BE2C (cell line): ENCODE results near the gene CYB5B.

ENCODE experiments used
- DNase-seq: peaks from one replicate; pipeline ENCODE4 v3.0.0-alpha.2; 2020
- H3K27me3 ChIP-seq: fragments of 250-450 bp; sonication (Bioruptor Pico); 2 replicates; pipeline ENCODE4 v1.5.1; 2020; ENCODE audit warnings: mild to moderate bottlenecking
- H3K36me3 ChIP-seq: fragments of 250-450 bp; sonication (Bioruptor Pico); 2 replicates; pipeline ENCODE4 v1.5.1; 2020; ENCODE audit warnings: mild to moderate bottlenecking
- H3K4me1 ChIP-seq: fragments of 250-450 bp; sonication (Bioruptor Pico); 2 replicates; pipeline ENCODE4 v1.5.1; 2020
- H3K4me3 ChIP-seq: 2 replicates; pipeline ENCODE4 v1.5.1; 2011; ENCODE audit warnings: low read depth, low read length
- H3K9me3 ChIP-seq: fragments of 250-450 bp; sonication (Bioruptor Pico); 2 replicates; pipeline ENCODE4 v1.5.1; 2020
- TF ChIP-seq, protein P1 (sequence below): IDR thresholded peaks from 2 replicates; pipeline ENCODE4 v1.5.1; 2012; ENCODE audit warnings: mild to moderate bottlenecking, low read depth, low read length

The CYB5B gene

DNA sequence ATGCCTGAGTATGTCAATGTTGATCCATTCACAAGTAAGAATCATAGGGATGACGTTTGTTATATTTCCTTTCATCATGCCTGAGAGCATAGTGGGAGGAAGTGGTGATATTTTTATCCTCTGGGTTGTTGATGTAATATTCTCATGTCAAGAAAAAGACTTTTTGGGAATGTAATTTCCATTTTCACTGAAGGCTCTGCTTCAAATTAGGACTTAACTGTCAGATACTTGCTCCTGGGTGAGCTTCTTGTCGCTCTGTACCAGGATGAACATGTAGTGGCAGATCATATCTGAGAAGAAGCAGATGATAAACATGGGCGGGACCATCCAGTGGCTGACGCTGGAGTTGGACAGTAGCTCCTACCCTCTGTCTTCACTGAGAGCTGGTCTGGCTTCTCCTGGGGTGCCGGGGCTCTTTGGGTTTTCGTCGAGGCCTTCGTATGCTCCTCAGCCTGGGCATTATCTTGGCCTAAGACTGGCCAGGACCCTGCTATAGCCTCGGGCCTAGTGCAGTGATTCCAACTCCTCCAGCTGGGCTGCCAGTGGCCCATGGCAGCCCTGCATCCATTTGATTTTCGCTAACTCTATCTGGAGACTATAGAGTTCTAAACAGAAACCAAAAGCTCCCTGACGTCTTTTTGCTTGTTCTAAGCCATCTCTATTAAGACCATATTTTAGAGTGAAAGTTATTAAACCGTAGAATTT, 19.7 kb downstream of the CYB5B start:
- peak; percentile 38 for DNase-seq
- H3K4me3 ChIP-seq = peak overlapping the region; percentile 7; the same call in 1 of the 2 replicates

DNA sequence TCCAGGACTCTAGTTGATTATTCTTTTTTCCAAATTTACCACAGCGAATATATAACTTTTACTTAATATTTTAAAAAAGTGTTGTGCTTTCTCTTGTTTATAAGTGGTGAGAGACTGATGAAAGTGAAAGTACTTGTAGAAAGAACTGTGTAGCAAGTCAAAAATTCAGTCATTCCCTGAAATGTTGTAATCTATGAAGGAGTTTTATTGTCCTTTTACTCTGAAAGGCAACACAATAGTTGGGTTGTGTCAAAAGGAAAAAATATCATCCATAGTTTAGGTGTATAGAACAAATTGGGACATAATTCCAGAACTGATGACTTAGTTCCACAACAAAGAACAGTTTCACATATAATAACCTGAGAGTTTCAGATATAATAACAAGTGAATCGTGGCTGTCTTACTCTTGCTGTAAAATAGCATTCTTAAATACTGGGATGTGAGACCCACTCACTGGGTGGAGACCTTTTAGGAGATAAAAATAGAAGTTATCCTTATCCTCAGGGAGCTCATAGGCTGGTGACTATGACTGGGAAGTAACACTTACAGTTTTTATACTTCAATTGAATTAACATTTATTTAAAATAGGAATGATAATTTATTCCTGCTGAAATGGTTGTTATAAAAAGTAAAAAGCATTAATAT, 20.6 kb downstream of the CYB5B start:
- Histone ChIP-seq H3K4me3 (no peak overlapping the region), H3K4me1 (peaks cover 5% of the 10 kb centered on the region; the same call in 1 of the 2 replicates), H3K36me3 (peaks cover 10% of the 10 kb centered on the region), H3K27me3 (no peaks in the 10 kb centered on the region), H3K9me3 (no peaks in the 10 kb centered on the region)
- no peak for DNase-seq
- TF ChIP-seq, protein P1, sequence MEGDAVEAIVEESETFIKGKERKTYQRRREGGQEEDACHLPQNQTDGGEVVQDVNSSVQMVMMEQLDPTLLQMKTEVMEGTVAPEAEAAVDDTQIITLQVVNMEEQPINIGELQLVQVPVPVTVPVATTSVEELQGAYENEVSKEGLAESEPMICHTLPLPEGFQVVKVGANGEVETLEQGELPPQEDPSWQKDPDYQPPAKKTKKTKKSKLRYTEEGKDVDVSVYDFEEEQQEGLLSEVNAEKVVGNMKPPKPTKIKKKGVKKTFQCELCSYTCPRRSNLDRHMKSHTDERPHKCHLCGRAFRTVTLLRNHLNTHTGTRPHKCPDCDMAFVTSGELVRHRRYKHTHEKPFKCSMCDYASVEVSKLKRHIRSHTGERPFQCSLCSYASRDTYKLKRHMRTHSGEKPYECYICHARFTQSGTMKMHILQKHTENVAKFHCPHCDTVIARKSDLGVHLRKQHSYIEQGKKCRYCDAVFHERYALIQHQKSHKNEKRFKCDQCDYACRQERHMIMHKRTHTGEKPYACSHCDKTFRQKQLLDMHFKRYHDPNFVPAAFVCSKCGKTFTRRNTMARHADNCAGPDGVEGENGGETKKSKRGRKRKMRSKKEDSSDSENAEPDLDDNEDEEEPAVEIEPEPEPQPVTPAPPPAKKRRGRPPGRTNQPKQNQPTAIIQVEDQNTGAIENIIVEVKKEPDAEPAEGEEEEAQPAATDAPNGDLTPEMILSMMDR = no peak

More for the DNA sequence above, 19.7 kb downstream of the CYB5B start:
- peaks cover 10% of the 10 kb centered on the region for H3K36me3 ChIP-seq
- H3K4me1 ChIP-seq = peaks cover 5% of the 10 kb centered on the region; the same call in 1 of the 2 replicates
- H3K27me3 ChIP-seq = no peaks in the 10 kb centered on the region
- TF ChIP-seq, protein P1 = no peak
- H3K9me3 ChIP-seq = no peaks in the 10 kb centered on the region

DNA sequence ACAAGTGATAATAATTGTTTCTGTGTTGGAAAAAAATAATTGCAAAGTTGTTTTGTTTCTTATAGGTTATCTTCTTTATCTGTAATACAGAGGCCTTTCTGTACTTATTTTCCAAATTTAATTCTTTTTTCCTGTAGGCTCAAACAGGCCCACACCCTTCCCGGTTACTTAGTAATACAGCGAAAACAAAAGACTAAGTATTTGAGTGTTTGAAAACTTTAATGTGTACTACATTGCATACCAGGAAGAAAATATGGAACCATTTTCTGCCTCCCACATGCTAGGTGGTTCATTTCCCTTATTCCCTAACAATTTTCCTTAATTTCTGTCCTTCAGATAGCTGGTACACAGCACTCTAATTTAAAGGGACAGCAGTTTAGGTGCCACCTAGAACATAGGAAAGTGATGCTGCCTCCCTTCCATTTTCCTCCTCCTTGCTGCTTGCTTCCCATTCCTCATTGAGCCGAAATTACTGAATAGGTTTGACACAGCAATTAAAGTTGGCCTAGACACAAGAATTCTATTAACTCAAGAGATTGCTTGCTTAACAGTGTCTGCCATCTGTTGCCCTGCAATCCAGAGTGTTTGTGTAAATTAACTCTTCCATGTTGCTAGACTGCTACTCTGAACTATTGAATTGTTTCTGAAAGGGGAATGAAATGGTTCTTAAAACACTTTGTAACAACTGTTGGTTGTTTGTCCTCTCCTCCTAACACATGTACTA, 24.2 kb downstream of the CYB5B start:
- H3K36me3 ChIP-seq = peaks cover 14% of the 10 kb centered on the region
- no peaks in the 10 kb centered on the region for H3K27me3 ChIP-seq
- TF ChIP-seq, protein P1 = no peak
- peaks cover 4% of the 10 kb centered on the region; the same call in 1 of the 2 replicates for H3K4me1 ChIP-seq
- no peak for DNase-seq
- H3K9me3 ChIP-seq = no peaks in the 10 kb centered on the region
- H3K4me3 ChIP-seq = no peak overlapping the region

DNA sequence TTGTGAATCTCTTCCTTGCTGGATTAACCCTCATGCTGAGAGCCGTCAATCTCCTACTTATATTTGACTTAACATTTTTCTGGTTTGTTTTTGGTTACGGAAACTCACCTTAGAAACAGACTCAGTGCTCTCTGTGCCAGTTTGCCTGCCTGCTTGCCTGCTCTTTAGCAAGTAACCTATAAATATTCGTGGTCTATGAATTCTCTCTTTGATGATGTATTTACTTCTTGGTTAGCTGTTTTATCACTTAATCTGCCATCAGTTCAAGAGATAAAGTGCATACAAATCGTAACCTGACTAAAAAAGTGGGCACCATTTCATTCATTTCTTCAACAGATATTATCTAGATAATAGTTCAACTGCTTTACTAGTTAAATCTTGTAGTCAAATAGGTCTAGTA, 26.7 kb downstream of the CYB5B start:
- TF ChIP-seq, protein P1 = no peak
- Histone ChIP-seq H3K27me3 (no peaks in the 10 kb centered on the region), H3K9me3 (no peaks in the 10 kb centered on the region), H3K4me1 (no peaks in the 10 kb centered on the region), H3K4me3 (no peak overlapping the region), H3K36me3 (peaks cover 17% of the 10 kb centered on the region)
- DNase-seq = no peak

DNA sequence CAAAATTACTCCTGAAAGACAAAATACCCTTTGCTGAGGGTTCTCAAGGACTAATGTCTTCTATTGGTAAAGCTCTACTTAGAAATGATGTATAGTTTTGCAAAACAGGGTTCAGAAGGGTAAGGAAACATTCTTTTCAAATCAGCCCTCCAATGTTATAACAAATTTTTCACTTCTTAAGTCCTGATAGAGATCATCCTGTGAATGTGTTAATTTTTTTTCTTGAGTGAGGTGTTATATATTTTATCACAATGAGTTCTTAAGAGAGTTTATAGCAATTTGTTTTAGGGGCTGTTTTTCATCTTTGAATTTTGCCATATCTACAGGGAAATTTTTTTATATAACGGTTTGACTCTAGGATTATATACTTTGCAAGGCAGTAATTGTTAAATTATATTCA, 29.5 kb downstream of the CYB5B start:
- H3K27me3 ChIP-seq = no peaks in the 10 kb centered on the region
- DNase-seq = no peak
- H3K4me3 ChIP-seq = no peak overlapping the region
- H3K36me3 ChIP-seq = peaks cover 6% of the 10 kb centered on the region
- H3K4me1 ChIP-seq = no peaks in the 10 kb centered on the region
- TF ChIP-seq, protein P1 = no peak
- no peaks in the 10 kb centered on the region for H3K9me3 ChIP-seq
